Thyroid gland (tissue), 4 donors: Measurements from ENCODE around the gene SLC12A8. TPM values are rescaled to one million over a fixed set of nuclear protein-coding genes. Genes with fewer than 3 reads are reported as not detected.

ENCODE experiments used
- DNase-seq, 2 donors: peaks; one replicate each; pipeline ENCODE4 v3.0.0-alpha.2; 2019
- H3K27ac ChIP-seq, 3 donors: fragments of 200-600 bp; sonication (generic); 1 replicate in 2 of 3; 2 replicates in 1 of 3; pipeline ENCODE4 v1.5.1; 2016 to 2019; ENCODE audit warnings: mild to moderate bottlenecking in 1 of 3, moderate library complexity in 1 of 3
- H3K27me3 ChIP-seq: fragments of 200-600 bp; sonication (generic); one replicate; pipeline ENCODE4 v1.5.1; 2019
- H3K36me3 ChIP-seq, 2 donors: fragments of 200-600 bp; sonication (generic); one replicate each; pipeline ENCODE4 v1.5.1; 2016 to 2019
- H3K4me1 ChIP-seq, 2 donors: fragments of 200-600 bp; sonication (generic); one replicate each; pipeline ENCODE4 v1.5.1; 2017 to 2019
- H3K4me3 ChIP-seq, 3 donors: fragments of 200-600 bp; sonication (generic); replicated peaks in 1 of 3; 1 replicate in 2 of 3; 2 replicates in 1 of 3; pipeline ENCODE4 v1.5.1; 2016; ENCODE audit warnings: mild to moderate bottlenecking in 1 of 3
- H3K9me3 ChIP-seq: fragments of 200-600 bp; sonication (generic); one replicate; pipeline ENCODE4 v1.5.1; 2017
- CTCF ChIP-seq, 6 experiments: fragments of 200-600 bp in 3 of 6; fragments of 450-650 bp in 3 of 6; sonication (generic) in 3 of 6; IDR thresholded peaks; one replicate each; pipeline ENCODE4 v1.5.1; 2016 to 2019; ENCODE audit warnings: antibody characterized with exemption in 6 of 6, mild to moderate bottlenecking in 2 of 6, inconsistent platforms in 1 of 6, moderate library complexity in 1 of 6
- POLR2A ChIP-seq, 2 donors: fragments of 450-650 bp; IDR thresholded peaks; one replicate each; pipeline ENCODE4 v1.6.1; 2017; ENCODE audit warnings: antibody characterized with exemption in 2 of 2, mild to moderate bottlenecking in 2 of 2, moderate library complexity in 1 of 2
- WGBS, 2 donors: methylation state at CpG; one replicate each; pipeline ENCODE4 v1.1.5; 2017; 5-methylcytosine and 5-hydroxymethylcytosine counted together
- intact Hi-C: fragments of 100-400 bp; cut with DNase I; formaldehyde crosslinking; loops from one replicate; pipeline ENCODE4 v1.15.1; 2023
- total RNA-seq, 4 donors: library from RNA; depleted of rRNA; stranded (reverse); fragments of >200 nt; gene quantifications; one replicate each; pipeline ENCODE4 v1.2.3, GENCODE V29; 2016

SLC12A8 gene
- total RNA-seq, 4 donors from 2014 or later: 71.2 to 136 (median 99.2) TPM

GRCh38 chr3:125067225-125067624, 145.3 kb downstream of the SLC12A8 start:
- no peak for TF ChIP-seq CTCF (IDR thresholded peaks at IDR 0.05)
- TF ChIP-seq POLR2A (IDR thresholded peaks at IDR 0.05): no peak
- H3K4me3 ChIP-seq: no peak overlapping the region
- H3K9me3 ChIP-seq: no peaks in the 10 kb centered on the region
- intact Hi-C loops: no loop called here
- no peak for DNase-seq
- no peaks in the 10 kb centered on the region for H3K36me3 ChIP-seq
- H3K27ac ChIP-seq: no peak overlapping the region
- peaks cover 14 to 21% of the 10 kb centered on the region in 2 donors for H3K4me1 ChIP-seq
- no peaks in the 10 kb centered on the region for H3K27me3 ChIP-seq
- WGBS, 2 donors: 85 to 86% methylated on average over 3 of the region's 3 CpGs

- peak; percentile 72 to 80 for DNase-seq
These were observed 149.5 kb downstream of the SLC12A8 start for GRCh38 chr3:125062904-125063618.

DNA sequence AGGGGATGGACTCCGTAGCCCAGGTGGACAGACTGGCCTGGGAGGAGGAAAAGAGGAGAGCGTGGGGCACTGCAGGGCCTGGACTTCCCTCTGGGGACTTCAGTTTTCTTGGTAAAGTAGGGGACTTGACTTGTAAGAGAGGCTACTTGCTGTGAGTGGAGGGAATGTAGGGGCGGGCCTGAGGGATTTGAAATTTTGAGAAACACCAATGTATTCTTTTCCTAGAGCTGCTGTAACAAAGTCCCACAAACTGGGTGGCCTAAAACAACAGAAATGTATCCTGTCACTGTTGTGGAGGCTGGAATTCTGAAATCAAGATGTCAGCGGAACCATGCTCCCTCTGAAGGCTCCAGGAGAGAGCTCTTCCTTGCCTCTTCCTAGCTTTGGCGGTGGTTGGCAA, 150.9 kb downstream of the SLC12A8 start:
- H3K4me1 ChIP-seq: peaks cover 27 to 46% of the 10 kb centered on the region in 2 donors
- H3K4me3 ChIP-seq: no peak overlapping the region
- no peaks in the 10 kb centered on the region for H3K36me3 ChIP-seq
- intact Hi-C loops: loop anchor here (5.0 kb wide), 1 partner anchor 86 kb away; no protein-coding TSS in a partner anchor
- H3K9me3 ChIP-seq: no peaks in the 10 kb centered on the region
- TF ChIP-seq CTCF (IDR thresholded peaks at IDR 0.05): no peak
- TF ChIP-seq POLR2A (IDR thresholded peaks at IDR 0.05): no peak
- 64 to 82% methylated on average over 5 of the region's 5 CpGs for WGBS, 2 donors
- DNase-seq: no peak
- no peaks in the 10 kb centered on the region for H3K27me3 ChIP-seq
- H3K27ac ChIP-seq: peak overlapping the region; percentile 2 to 87 (median 63)

More at GRCh38 chr3:125062904-125063618, 149.5 kb downstream of the SLC12A8 start:
- no peak for TF ChIP-seq POLR2A (IDR thresholded peaks at IDR 0.05)
- TF ChIP-seq CTCF (IDR thresholded peaks at IDR 0.05): no peak
- intact Hi-C loops: loop anchor here (5.0 kb wide), 1 partner anchor 84 kb away; no protein-coding TSS in a partner anchor
- H3K27me3 ChIP-seq: no peaks in the 10 kb centered on the region
- peaks cover 26 to 36% of the 10 kb centered on the region in 2 donors for H3K4me1 ChIP-seq
- peak overlapping the region; percentile 50 to 87 (median 81) for H3K27ac ChIP-seq
- H3K9me3 ChIP-seq: no peaks in the 10 kb centered on the region
- H3K36me3 ChIP-seq: no peaks in the 10 kb centered on the region
- no peak overlapping the region for H3K4me3 ChIP-seq
- WGBS, 2 donors: 19 to 31% methylated on average over 7 of the region's 7 CpGs

DNA sequence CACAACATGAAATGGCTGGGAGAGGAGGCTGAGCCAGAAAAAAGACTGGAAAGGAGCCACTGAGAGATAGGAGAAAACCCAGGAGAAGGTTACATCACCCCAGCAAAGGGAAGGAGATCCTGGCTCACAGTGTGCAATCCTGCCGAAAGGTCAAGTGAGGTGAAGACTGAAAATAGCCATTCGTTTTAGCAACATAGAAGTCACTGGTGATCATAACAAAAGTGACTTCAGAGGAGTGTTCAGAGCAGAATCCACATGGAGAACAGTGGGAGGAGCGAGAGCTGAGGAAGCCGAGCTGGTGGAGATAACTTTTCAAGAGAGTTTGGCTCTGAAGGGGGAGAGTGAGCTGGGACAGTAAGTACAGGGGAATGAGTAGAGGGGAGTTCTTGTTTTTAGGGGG, 151.4 kb downstream of the SLC12A8 start:
- Histone ChIP-seq H3K9me3 (no peaks in the 10 kb centered on the region), H3K4me3 (no peak overlapping the region), H3K36me3 (no peaks in the 10 kb centered on the region), H3K4me1 (peaks cover 31 to 51% of the 10 kb centered on the region in 2 donors), H3K27me3 (no peaks in the 10 kb centered on the region), H3K27ac (peak overlapping the region; percentile 2 to 87 (median 63))
- WGBS, 2 donors: 45 to 52% methylated on average over 4 of the region's 4 CpGs
- DNase-seq: peak in 1 of 2 donors; percentile 34
- TF ChIP-seq POLR2A (IDR thresholded peaks at IDR 0.05): no peak
- no peak for TF ChIP-seq CTCF (IDR thresholded peaks at IDR 0.05)
- intact Hi-C loops: loop anchor here (5.0 kb wide), 1 partner anchor 86 kb away; no protein-coding TSS in a partner anchor
